ENCODE measurements around the gene LRP1B. TPM values are rescaled to one million over a fixed set of nuclear protein-coding genes. Genes with fewer than 3 reads are reported as not detected.
A peak's percentile ranks its signal among the peaks of the same experiment; 100 is the strongest.

LRP1B gene
- total RNA-seq, 1 experiment from 2014 or later = 0.52 TPM

GRCh38 chr2:142038826-142039225 lies 92.0 kb downstream of the LRP1B start (continued):
- TF ChIP-seq ATF2 (CRISPR knock-in tag; IDR thresholded peaks at IDR 0.05; ENCODE audit: borderline replicate concordance, low read depth) = no peak

DNA sequence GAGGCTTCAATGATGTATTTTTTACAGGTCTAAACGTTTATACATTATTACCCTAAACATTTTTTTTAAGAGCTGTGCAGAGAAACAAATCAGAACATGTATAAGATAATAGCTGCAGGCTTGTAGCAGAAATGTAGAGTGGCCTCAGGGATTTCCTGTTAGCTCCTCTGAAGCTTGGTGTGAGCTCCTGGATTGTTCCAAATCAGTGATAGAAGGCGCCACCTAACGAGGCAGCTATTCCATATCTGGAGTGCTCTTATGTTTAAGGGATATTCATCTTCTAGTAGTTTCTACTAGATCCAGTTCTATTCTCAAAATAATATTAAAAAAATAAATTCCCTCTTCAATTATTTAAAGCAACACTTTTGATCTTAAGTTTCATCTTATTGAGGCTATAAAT lies 93.1 kb downstream of the LRP1B start:
- H3K27me3 Mint-ChIP-seq (ENCODE audit: low read depth) = no peaks in the 10 kb centered on the region
- ChIA-PET CTCF (interaction anchor here (0.6 to 1.6 kb wide), 4 partner anchors 14 to 566 kb away, joined by 3 to 4 read pairs (median 3); no protein-coding TSS in a partner anchor), POLR2A (no interaction called here)
- H3K36me3 Mint-ChIP-seq = no peaks in the 10 kb centered on the region
- DNase-seq (ENCODE audit: low spot score) = no peak
- TF ChIP-seq NR2C2 (CRISPR knock-in tag; IDR thresholded peaks at IDR 0.05) (no peak), ZNF416 (CRISPR knock-in tag; IDR thresholded peaks at IDR 0.05) (no peak), TEAD4 (CRISPR knock-in tag; IDR thresholded peaks at IDR 0.05) (no peak), ZNF219 (CRISPR knock-in tag; IDR thresholded peaks at IDR 0.05; ENCODE audit: borderline replicate concordance) (no peak), ZNF317 (CRISPR knock-in tag; IDR thresholded peaks at IDR 0.05; ENCODE audit: borderline replicate concordance, low read depth) (no peak), HMGA2 (CRISPR knock-in tag; IDR thresholded peaks at IDR 0.05) (no peak), CBFB (CRISPR knock-in tag; IDR thresholded peaks at IDR 0.05; ENCODE audit: low read depth) (no peak), ZNF396 (CRISPR knock-in tag; IDR thresholded peaks at IDR 0.05; ENCODE audit: borderline replicate concordance) (no peak)
- TF ChIP-seq, protein P1, sequence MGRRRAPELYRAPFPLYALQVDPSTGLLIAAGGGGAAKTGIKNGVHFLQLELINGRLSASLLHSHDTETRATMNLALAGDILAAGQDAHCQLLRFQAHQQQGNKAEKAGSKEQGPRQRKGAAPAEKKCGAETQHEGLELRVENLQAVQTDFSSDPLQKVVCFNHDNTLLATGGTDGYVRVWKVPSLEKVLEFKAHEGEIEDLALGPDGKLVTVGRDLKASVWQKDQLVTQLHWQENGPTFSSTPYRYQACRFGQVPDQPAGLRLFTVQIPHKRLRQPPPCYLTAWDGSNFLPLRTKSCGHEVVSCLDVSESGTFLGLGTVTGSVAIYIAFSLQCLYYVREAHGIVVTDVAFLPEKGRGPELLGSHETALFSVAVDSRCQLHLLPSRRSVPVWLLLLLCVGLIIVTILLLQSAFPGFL (CRISPR knock-in tag; IDR thresholded peaks at IDR 0.05; ENCODE audit: borderline replicate concordance) = no peak
- 0 out of 2 replicates have a peak, but pooled peaks cover 5% of the 10 kb centered on the region for H3K9me3 Mint-ChIP-seq
- no peak overlapping the region for H3K4me3 Mint-ChIP-seq
- peak; percentile 77 for ATAC-seq
- H3K4me1 Mint-ChIP-seq = peaks cover 31% of the 10 kb centered on the region
- H3K27ac Mint-ChIP-seq = no peak overlapping the region

DNA sequence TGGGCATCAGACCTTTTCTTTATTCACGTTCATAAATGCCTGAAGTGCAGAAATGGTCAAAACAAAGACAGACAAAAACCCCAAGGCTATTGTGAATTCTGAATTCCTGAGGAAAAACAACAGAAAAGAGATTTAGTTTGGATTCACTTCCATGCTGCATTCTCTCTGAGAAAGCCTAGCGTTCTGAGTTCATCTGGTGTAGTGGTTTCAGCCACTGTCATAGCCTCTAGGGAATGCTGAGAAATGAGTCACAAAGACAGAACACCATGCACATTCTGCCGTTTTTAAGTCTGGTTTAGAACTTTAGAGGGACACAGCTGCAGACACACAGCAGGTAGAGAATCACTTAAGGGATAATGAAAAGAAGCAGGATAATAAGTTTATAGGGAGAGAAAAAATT lies 93.8 kb downstream of the LRP1B start:
- 0 out of 2 replicates have a peak, but pooled peaks cover 5% of the 10 kb centered on the region for H3K9me3 Mint-ChIP-seq
- H3K4me3 Mint-ChIP-seq = no peak overlapping the region
- ChIA-PET POLR2A (no interaction called here), CTCF (interaction anchor here (1.2 to 1.6 kb wide), 2 partner anchors 96 to 103 kb away, joined by 3 to 4 read pairs; no protein-coding TSS in a partner anchor)
- TF ChIP-seq TP53 (CRISPR knock-in tag; IDR thresholded peaks at IDR 0.05) = no peak
- TF ChIP-seq ZNF416 (CRISPR knock-in tag; IDR thresholded peaks at IDR 0.05) = no peak
- TF ChIP-seq, protein P2, sequence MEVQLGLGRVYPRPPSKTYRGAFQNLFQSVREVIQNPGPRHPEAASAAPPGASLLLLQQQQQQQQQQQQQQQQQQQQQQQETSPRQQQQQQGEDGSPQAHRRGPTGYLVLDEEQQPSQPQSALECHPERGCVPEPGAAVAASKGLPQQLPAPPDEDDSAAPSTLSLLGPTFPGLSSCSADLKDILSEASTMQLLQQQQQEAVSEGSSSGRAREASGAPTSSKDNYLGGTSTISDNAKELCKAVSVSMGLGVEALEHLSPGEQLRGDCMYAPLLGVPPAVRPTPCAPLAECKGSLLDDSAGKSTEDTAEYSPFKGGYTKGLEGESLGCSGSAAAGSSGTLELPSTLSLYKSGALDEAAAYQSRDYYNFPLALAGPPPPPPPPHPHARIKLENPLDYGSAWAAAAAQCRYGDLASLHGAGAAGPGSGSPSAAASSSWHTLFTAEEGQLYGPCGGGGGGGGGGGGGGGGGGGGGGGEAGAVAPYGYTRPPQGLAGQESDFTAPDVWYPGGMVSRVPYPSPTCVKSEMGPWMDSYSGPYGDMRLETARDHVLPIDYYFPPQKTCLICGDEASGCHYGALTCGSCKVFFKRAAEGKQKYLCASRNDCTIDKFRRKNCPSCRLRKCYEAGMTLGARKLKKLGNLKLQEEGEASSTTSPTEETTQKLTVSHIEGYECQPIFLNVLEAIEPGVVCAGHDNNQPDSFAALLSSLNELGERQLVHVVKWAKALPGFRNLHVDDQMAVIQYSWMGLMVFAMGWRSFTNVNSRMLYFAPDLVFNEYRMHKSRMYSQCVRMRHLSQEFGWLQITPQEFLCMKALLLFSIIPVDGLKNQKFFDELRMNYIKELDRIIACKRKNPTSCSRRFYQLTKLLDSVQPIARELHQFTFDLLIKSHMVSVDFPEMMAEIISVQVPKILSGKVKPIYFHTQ (CRISPR knock-in tag; IDR thresholded peaks at IDR 0.05) = no peak
- no peak for TF ChIP-seq EMX1 (CRISPR knock-in tag; IDR thresholded peaks at IDR 0.05)
- TF ChIP-seq E2F1 (CRISPR knock-in tag; IDR thresholded peaks at IDR 0.05) = no peak
- TF ChIP-seq RELA (CRISPR knock-in tag; IDR thresholded peaks at IDR 0.05; ENCODE audit: borderline replicate concordance) = no peak
- TF ChIP-seq, protein P3, sequence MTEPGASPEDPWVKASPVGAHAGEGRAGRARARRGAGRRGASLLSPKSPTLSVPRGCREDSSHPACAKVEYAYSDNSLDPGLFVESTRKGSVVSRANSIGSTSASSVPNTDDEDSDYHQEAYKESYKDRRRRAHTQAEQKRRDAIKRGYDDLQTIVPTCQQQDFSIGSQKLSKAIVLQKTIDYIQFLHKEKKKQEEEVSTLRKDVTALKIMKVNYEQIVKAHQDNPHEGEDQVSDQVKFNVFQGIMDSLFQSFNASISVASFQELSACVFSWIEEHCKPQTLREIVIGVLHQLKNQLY (CRISPR knock-in tag; IDR thresholded peaks at IDR 0.05) = no peak
- TF ChIP-seq NFE2L1 (CRISPR knock-in tag; IDR thresholded peaks at IDR 0.05) = no peak
- no peak for TF ChIP-seq GTF2I (CRISPR knock-in tag; conservative IDR thresholded peaks at IDR 0.05)
- no peak for TF ChIP-seq CREB1 (CRISPR knock-in tag; IDR thresholded peaks at IDR 0.05)
- no peak for TF ChIP-seq OVOL2 (CRISPR knock-in tag; IDR thresholded peaks at IDR 0.05; ENCODE audit: borderline replicate concordance)
- no peak for TF ChIP-seq CREM (CRISPR knock-in tag; IDR thresholded peaks at IDR 0.05)
- TF ChIP-seq MAX (CRISPR knock-in tag; IDR thresholded peaks at IDR 0.05) = no peak
- TF ChIP-seq, protein P4, sequence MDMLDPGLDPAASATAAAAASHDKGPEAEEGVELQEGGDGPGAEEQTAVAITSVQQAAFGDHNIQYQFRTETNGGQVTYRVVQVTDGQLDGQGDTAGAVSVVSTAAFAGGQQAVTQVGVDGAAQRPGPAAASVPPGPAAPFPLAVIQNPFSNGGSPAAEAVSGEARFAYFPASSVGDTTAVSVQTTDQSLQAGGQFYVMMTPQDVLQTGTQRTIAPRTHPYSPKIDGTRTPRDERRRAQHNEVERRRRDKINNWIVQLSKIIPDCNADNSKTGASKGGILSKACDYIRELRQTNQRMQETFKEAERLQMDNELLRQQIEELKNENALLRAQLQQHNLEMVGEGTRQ (CRISPR knock-in tag; IDR thresholded peaks at IDR 0.05) = no peak
- ATAC-seq = peak; percentile 61
- DNase-seq (ENCODE audit: low spot score) = no peak
- no peaks in the 10 kb centered on the region for H3K27me3 Mint-ChIP-seq (ENCODE audit: low read depth)
- H3K27ac Mint-ChIP-seq = peak overlapping the region; percentile 96
- no peaks in the 10 kb centered on the region for H3K36me3 Mint-ChIP-seq
- H3K4me1 Mint-ChIP-seq = peaks cover 30% of the 10 kb centered on the region

Measured in WTC11 (cell line).